GM21786 (cell line): ENCODE measurements around the gene PHKB.
A peak's percentile ranks its signal among the peaks of the same experiment; 100 is the strongest.
"Not testable (repeated sequence)": the region's sequence is repeated elsewhere in the genome, so short reads cannot be mapped to it uniquely, and the experiment has no call there.

Experiments
- ATAC-seq: cut with Tn5 transposase; IDR thresholded peaks from one replicate; pipeline ENCODE4 v1.9.1; 2021; ENCODE audit not compliant: unreplicated experiment

The PHKB gene

DNA sequence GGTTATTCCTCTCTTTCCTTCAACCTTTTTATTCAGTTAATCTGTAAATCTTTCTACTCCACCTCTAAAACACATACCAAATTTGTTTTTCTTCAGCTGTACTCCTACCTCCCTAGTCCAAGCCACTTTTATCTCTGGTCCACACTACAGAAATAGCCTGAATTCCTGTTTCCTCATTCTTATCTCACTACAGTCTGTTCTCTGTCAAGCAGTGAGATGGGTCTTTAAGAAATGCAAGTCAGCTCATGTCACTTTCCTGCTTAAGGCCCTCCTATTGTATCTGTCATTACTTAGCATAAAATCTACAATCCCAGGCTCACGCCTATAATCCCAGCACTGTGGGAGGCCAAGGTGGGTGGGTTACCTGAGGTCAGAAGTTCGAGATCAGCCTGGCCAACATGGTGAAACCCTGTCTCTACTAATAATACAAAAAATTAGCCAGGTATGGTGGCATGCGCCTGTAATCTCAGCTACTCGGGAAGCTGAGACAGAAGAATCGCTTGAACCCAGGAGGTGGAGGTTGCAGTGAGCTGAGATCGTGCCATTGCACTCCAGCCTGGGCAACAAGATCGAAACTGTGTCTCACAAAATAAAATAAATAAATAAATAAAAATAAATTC, 7.0 kb downstream of the PHKB start:
- not testable (repeated sequence) for ATAC-seq

DNA sequence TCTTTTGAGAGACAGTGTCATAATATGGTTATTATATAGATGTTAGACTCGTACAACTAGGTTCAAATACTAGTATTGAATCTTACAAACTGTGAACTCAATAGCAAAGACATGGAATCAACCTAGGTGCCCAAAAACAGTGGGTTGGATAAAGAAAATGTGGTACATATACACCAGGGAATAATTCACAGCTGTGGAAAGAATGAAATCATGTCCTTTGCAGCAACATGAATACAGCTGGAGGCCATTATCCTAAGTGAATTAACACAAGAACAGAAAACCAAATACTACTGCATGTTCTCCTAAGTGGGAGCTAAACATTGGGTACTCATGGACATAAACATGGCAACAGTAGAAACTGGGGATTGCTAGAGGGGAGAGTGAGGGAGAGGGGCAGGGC, 8.1 kb downstream of the PHKB start:
- ATAC-seq, result no peak

DNA sequence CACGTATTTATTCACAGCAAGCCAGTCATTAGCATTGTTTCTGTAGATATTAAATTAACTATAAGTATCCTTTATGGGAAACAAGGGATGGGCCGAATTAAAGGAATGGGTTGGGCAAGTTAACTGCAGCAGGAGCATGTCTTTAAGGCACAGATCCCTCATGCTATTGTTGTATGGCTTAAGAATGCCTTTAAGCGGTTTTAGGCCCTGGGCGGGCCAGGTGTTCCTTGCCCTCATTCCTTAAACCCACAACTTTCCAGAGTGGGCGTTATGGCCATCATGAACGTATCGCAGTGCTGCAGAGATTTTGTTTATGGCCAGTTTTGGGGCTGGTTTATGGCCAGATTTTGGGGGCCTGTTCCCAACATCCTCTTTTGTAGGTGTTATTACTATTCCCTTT, 9.1 kb downstream of the PHKB start:
- ATAC-seq, result no peak

DNA sequence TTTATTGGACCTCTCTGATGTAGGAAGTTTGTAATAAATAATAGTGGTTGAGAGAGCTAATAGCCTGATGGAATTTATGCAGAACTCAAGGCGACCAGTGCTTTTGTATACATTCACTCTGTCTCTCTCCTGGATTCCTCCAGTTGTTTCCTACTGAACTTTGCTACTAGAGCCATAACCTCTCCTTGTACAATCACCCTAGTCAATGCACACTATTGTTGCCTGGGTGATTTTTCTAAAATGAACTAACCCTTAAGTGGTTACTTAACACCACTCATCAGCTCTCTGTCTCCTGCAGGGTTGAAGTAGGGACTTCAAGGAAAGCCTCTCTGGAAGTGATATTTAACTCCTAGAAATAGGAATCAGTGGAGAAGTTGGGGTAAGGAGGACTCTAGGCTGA, 9.7 kb downstream of the PHKB start:
- no peak for ATAC-seq

DNA sequence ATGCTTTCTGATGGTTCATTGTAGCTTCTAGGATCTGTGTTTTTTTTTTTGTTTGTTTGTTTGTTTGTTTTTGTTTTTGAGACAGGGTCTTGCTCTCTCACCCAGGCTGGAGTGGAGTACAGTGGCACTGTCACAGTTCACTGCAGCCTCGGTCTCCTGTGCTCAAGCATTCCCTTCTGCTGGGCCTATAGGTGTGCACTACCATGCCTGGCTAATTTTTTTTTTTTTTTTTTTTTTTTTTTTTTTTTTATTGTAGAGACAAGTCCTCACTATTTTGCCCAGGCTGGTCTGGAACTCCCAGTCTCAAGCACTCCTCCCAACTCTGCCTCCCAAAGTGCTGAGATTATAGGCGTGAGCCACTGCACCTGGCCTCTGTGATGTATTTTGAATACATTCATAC, 11.9 kb downstream of the PHKB start:
- not testable (repeated sequence) for ATAC-seq

DNA sequence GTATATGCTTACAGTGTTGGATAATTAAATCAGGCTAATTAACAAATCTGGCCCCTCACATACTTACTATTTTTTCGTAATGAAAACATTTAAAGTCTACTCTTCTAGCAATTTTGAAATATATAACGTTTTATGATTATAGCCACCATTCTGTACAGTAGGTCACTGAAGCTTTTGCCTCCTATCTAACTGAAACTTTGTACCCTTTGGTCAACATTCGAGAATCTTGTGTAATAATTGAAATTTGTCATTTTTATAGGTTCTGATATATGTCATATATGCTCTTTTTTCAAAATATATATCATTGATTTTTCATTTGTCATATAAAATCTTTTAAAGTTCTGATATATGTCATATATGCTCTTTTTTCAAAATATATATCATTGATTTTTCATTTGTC, 12.7 kb downstream of the PHKB start:
- ATAC-seq, result no peak

DNA sequence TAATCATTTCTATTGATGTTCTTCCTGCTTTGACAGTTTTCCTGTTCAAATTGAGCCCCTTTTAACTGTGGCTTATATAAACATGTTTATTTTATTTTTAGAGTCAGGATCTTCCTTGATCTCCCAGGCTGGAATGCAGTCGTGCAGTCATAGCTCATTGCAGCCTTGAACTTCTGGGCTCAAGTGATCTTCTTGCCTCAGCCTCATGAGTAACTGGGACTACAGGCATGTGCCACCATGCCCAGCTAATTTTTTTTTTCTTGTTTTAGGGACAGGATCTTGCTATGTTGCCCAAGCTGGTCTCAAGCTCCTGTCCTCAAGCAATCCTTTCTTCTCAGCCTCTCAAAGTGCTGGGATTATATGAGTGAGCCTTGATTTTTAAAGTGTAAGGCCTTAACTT, 14.7 kb downstream of the PHKB start:
- ATAC-seq, result no peak

DNA sequence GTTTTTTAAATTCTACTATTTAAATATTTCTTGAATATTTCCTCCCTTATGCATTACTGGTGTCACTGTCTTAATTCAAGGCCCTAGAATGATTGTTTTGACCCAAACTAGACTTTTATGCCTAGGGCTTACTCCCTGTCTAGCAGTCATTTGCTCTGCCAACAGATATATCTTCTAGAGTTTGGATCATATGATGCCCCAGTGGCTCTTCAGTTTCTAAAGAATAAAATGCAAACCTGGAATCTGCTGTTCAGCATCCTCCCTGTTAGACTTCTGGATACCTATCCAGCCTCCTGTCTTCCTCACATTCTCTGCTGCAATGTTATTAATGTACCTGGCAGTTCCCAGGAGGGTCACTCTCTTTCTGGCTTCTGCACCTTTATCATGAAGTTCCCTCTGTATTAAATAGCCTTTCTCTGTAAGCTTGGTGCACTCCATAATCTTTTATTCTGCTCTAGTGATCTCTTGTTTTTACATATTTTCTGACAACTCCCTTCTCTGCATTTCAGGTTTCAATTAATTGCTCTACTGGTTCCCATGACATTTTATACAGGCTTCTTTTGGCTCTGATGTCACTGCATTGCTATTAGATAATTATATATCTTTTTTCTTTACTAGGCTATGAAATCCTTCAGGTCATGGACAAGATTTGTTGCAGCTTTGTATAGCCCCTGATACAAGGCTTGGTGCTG, 15.7 kb downstream of the PHKB start:
- no peak for ATAC-seq

DNA sequence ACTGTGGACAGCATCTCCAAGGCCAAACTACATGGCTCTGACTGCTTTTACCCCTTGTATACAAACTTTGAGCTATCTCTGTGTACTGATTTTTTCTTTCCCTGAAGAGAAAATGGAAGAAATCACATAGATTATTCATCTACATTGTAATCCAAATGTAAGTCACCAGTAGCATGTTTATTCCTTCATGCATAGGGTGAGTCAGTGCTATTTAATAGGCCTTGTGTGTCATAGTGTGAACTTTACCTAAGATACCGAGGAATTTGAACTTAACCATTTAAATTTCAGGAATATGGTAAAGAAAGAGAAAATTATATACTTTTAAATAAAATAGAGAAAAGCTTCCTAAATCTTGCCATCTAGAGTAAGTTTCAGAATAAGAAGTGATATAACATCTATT, 16.5 kb downstream of the PHKB start:
- no peak for ATAC-seq

DNA sequence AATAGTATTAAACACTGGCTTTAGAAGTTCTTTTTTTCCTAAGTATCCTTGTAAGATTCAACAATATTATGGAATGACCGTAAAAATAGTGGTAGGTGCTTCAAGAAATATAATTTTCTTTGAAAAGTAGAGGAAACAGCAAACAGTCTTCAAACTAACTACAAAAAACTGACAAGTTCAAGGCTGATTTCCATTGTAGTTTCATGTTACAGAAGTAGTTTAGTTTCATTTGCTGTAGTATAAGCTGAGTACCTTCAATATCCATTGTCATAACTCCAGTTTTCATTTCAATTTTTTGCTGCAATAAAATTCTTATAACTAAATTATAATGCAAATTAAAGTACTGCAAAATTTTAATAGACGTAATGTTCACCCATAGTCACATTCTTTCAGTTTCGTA, 19.3 kb downstream of the PHKB start:
- no peak for ATAC-seq

DNA sequence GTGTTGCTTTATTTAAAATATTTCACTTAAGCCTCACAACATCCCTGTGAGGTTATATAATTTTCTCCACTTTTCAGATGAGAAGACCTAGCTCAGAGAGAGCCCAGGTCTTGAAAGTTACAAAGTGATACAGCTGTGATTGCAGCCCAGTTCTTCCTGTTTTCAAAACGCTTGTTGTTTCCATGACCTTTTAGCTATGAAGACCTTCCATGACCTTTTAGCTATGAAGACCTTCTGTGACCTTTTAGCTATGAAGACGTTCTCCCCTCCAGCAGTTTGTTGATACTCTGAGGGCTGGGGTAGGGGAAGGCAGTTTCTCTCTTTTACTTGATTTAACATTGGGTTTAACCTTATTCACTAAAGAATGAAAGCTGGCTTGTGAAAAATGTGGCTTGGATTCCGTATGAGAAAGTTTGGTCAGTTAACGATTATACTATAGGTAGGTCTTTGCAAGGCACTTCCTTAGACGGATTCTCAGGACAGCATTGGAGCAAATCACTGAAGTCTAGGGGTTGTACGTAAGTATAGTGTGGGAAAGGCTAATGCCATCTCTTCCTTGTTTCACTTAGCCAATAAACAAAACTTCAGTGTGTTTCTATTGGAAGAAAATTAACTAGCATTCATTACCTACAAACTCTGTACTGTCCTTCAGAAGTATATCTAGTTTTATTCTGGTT, 20.7 kb downstream of the PHKB start:
- no peak for ATAC-seq

DNA sequence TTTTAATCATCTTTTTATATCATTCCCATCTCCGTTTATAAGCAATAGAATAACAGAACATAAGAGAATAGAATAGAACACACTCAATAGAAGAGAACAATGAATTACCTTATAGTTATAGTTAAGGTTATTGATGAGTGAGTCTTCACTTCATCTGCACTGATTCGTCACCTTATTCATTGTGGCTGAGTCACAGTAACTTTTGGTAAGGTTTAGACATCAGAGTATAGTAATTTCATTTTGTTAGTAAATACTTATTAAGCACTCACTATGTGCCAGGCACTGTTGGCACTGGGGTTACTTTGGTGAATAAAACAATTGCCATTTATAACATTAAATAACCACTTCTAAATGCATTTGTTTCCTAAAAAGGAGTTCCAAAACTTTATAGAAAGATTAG, 22.5 kb downstream of the PHKB start:
- no peak for ATAC-seq

DNA sequence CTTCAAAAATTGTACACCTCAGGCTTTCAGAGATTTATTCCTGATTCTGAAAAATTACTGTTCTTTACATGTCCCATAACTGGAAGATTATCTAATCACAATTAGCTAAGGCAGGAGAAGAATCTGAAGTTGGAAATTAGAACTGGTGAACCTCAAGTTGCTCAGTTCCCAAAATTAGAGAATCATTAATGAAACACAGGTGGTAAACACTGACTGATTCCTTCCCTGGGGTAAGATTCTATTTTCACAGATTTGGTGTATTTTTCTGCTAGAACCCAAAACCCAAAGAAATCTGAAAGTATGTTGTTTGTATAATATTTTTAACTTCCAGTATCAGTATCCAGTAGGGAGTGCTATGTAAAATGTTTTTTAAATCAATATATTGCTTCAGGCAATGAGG, 25.7 kb downstream of the PHKB start:
- ATAC-seq, result no peak

DNA sequence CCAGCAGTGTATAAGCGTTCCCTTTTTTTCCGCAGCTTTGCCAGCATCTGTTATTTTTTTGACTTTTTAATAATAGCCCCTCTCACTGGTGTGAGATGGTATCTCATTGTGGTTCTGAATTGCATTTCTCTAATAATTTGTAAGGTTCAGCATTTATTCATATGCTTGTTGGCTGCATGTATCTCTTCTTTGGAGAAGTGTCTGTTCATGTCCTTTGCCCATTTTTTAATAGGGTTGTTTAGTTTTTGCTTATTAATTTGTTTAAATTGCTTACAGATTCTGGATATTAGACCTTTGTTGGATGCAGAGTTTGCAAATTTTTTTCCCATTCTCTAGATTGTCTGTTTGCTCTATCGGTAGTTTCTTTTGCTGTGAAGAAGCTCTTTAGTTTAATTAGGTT, 26.9 kb downstream of the PHKB start:
- no peak for ATAC-seq

DNA sequence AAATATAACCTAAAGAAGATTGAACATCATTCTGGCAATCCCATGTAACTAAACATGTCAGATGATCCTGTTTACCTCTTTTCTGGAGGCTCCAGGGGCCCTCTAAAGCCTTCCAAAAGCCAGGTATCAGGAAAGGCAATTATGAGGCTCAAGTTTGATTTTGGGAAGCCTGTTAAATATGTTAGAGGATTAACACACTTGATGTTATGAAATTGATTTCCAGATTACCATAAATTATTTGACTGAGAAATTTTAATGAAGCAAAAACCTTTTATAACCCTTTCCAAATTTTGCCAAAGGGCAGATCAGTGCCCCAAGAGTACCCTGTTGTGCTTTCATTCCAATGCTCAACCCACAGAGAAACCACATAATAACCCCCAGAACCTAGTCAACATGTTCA, 29.3 kb downstream of the PHKB start:
- ATAC-seq, result no peak

DNA sequence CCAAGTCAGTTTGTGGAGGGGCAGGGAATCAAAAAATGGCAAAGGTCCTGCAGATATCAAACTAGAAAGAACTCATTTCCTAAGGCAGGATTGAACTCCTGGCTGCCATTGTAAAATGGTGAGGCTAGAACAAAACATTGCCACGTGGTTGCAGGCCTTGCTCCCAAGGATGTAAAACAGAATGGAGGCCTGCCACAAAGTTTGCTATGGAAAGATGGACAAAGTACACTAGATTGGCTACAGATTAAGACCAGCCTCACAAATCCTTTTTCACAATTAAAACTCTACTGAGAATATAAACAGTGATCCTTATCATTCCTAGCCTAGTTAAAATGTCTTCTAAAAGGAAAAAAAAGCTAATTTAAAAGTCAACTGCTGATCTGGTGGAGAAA, 30.9 kb downstream of the PHKB start:
- ATAC-seq, result no peak

DNA sequence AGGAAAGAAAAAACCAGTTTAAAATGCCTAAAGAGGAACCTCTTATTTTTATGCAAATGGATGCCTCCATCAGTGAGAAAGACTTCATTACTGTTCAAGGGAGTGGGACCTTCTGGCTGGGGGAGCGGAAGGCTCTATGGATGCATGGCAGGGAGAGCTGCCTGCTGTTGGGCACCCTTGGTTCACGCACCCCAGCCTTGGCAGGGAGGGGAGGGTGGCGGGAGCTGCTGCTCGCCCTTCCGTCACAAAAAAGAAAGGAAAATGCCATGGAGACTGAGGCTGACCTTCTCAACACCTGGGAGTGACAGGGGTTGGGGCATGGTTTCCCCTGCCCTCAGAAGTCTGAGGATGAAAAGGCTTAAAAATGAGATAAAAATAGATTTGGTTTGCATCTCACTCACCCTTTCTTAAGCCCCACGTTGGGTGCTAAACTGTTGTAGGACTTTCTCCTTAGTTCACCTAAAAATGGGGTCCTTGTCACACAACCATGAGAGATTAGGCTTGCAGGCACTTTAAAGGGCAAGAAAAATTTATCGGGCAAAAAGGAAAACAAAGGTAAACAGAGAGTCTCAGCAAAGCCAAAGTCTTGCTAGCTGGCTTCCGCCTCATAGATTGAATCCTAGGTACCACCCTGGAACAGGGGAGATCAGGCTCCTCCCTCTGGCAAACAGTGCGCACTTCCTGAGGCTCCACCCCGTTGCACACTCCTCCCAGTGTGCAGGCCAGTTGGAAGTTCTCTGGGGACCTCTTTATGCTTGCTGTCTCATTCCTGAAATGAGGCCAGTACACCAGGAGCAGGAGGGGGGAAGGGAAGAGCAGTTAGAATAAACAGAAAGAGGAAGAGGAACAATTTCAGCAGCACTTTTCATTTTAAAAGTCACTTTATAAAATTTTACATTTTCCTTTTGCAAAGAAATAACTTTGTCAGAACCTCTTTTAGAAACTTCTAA, 31.6 kb downstream of the PHKB start:
- peak; percentile 73 for ATAC-seq

DNA sequence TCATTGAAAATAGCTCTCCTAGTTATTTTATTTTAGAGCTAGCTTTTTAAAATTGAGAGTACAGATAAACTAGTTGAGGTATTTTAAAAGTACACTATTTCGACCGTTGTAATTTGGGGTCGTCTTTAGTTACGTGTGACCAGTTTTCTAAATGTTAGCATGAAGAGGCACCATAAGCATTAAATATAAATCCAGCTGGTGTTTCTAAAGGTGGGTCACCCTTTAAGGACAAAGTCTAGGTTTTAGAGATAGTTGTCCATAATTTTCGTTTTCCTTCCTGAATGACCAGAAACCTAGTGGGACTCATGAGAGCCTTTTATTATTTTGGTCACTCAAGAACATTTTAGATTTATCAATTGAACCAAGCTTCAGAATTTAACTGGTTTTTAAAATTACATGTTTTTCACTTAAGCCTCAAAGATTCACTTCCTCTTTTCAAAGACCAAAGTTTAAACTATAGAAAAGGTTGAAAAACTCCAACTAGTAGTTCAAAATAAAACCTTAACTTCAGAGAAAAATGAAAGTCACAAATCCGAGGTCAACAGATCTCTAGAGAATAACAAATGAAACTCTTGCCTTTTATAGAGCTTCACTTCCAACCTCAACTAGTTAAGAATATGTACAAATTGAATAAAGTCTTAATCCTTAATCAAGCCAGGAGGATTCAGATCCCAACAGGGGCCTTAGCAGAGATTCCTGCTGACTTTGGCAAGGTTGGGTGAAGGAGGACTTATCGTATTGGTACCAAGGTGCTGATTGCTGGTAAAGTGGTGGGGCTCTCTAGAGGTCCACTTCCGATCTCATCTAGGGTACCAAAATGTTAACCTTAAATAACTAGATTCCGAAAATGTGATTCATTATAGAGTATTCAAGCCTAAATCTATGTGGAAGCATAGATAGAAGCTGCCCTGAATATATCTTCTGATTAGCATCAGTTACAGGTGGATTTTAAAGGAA, 32.5 kb downstream of the PHKB start:
- peak; percentile 55 for ATAC-seq

DNA sequence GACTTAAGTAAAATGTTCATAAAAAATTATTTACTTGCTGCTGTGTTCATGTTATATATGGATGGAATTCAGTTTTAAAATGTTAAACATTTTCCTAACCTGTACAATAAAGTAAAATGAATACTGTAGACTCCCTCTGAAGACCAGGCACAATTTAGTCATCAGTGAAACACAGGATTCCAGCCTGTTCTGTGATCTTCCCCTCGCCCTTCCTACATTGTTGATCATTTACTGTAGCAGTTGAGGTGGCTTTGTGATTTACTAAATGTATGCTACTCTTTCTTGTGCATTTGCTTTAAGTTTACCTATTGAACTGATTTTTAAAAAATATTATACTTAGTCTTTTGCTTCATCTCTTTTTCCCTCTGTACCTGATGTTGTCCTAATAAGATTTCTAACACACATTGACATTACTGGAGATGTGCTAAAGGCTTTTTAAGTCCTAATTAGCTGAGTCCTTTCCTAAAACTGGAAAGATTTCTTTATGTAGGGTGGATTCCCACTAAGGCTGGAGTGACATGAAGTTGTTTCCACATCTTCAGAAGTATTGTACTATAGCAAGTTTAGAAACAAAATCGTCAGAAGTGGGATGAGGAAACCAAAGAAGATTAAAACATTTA, 38.1 kb downstream of the PHKB start:
- no peak for ATAC-seq

DNA sequence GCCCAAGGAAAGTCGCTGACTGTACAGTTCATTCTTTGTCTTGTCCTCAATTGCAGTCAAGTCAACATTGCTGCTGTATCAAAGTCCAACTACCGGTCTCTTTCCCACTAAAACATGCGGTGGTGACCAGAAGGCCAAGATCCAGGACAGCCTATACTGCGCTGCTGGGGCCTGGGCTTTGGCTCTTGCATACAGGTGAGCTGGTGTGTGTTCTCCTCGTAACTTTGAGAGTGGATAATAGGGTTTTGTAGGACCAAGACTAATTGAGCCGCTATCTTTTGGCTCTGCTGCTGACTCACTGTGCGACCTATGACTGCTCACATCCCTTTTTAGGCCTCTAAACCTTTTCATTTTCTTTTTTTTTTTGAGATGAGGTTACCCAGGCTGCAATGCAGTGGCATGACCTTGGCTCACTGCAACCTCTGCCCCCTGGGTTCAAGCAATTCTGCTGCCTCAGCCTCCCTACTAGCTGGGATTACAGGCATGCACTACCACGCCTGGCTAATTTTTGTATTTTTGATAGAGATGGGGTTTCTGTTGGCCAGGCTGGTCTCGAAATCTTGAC, 38.7 kb downstream of the PHKB start:
- ATAC-seq, result no peak
